Fibroblast of the aortic adventitia (primary cell): ENCODE data around the gene CKAP2L. TPM values are rescaled to one million over a fixed set of nuclear protein-coding genes. Genes with fewer than 3 reads are reported as not detected.

Source experiments
- DNase-seq: peaks from one replicate; pipeline ENCODE4 v3.0.0-alpha.2; 2010; ENCODE audit warnings: low read depth
- H3K4me3 ChIP-seq: 2 replicates; pipeline ENCODE4 v1.5.1; 2011; ENCODE audit warnings: low read depth, mild to moderate bottlenecking, control low read depth, low read length, moderate library complexity
- CTCF ChIP-seq: IDR thresholded peaks from 2 replicates; pipeline ENCODE4 v1.5.1; 2011; ENCODE audit warnings: mild to moderate bottlenecking, low read length, control low read depth, inconsistent platforms; ENCODE audit not compliant: insufficient read depth
- total RNA-seq: library from RNA; depleted of rRNA; stranded (reverse); fragments of >200 nt; gene quantifications from 2 replicates; pipeline ENCODE4 v1.2.3, GENCODE V29; 2012; ENCODE audit warnings: low replicate concordance

The CKAP2L gene
- total RNA-seq, 1 donor, result 26.4 TPM

- no peak for DNase-seq
- TF ChIP-seq CTCF, result no peak
- H3K4me3 ChIP-seq, result no peak overlapping the region
Observed at GRCh38 chr2:112774536-112775285, 10.3 kb upstream of the CKAP2L start.

DNA sequence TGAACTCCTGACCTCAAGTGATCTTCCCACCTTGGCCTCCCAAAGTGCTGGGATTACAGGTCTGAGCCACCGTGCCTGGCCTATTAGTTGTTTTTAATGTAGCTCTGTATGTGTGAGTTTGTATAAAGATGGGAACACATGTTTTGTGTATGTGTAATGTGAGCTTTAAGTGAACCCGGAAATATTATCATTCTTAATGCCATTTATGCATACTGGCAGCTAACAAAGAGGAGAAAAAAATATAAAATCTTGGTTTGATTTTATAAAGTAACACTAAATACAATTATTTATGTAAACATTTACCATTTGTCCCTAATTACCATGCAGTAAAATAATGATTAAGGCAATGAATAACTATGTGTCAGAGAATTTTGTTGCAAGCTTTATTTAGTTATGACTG, 9.1 kb upstream of the CKAP2L start:
- DNase-seq, result no peak
- TF ChIP-seq CTCF, result no peak
- no peak overlapping the region for H3K4me3 ChIP-seq

- no peak overlapping the region for H3K4me3 ChIP-seq
- TF ChIP-seq CTCF, result no peak
- no peak for DNase-seq
Observed at GRCh38 chr2:112772911-112773475, 8.6 kb upstream of the CKAP2L start.

DNA sequence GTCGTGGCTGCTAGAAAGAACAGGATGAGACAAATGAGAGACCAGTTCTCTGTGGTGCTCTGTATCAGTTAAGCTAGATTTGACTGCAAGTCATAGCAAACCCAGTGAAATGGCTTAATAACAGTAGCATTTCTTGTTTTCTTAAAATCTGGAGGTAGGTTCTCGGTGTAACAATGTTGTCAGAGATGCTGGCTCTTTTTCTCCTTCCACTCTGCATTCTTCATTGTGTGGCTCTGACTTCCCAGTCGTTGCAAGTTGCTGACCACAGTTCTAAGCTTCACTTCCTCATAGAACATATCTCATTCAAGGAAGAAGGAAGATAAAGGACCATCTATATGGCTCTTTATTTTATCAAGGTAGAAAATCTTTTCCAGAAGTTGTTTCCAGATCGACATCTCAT, 7.9 kb upstream of the CKAP2L start:
- H3K4me3 ChIP-seq, result no peak overlapping the region
- TF ChIP-seq CTCF, result no peak
- DNase-seq, result no peak

- no peak for DNase-seq
- no peak overlapping the region for H3K4me3 ChIP-seq
- TF ChIP-seq CTCF, result peak; percentile 19
Observed at GRCh38 chr2:112768432-112768831, 4.0 kb upstream of the CKAP2L start.

DNA sequence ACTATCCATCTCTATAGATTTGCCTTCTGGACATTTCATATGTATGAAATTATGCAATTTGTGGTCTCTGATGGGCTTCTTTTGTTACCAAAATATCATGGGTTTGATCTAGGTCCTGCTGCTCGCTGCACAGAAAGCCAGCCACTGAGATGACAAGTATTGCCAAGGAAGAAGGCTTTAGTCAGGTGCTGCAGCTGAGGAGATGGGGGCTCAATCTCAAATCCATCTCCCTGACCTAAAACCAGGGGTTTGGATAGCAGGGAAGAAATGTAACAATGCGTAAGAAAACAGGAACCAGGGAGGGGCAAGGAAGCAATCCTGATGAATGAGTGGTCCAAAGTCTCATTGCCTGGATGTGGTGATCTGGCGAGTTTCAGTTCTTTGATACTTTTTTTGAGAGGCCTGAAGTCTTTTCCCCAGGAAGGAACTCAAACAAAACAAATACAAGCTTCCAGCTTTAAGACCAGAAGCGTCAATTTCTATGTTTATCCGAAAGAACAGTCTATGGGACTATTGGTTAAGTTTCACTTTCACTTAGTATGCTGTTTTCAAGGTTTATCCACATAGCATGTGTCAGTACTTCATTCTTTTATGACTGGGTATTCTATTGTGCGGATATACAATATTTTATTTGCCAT, 3.4 kb upstream of the CKAP2L start:
- no peak for DNase-seq
- no peak for TF ChIP-seq CTCF
- no peak overlapping the region for H3K4me3 ChIP-seq
